HCT116 (cell line): ENCODE results near the gene LRRN2. TPM values are rescaled to one million over a fixed set of nuclear protein-coding genes. Genes with fewer than 3 reads are reported as not detected.
"Not testable (repeated sequence)": the region's sequence is repeated elsewhere in the genome, so short reads cannot be mapped to it uniquely, and the experiment has no call there.

ENCODE experiments used
- ATAC-seq: fragments of 200-7000 bp; cut with Tn5 transposase; 2 replicates; pipeline ENCODE4 v1.9.1; 2020; ENCODE audit warnings: mild to moderate bottlenecking, moderate library complexity
- BruUV-seq: library from RNA; stranded (reverse); fragments of 400-500 nt; replicated peaks from 2 replicates; lab custom pipeline; 2021; lab: Mats Ljungman, UMichigan
- CTCF ChIA-PET: fragments of 300-600 bp; sonication (Branson Sonifier 250); formaldehyde crosslinking; loops from one replicate; lab custom pipeline; 2021; ENCODE audit warnings: antibody characterized with exemption; lab: Charles Lee
- POLR2A ChIA-PET: fragments of 300-600, 350-600 bp; sonication (Branson Sonifier 250); formaldehyde crosslinking; loops from one replicate; lab custom pipeline; 2021; ENCODE audit warnings: antibody characterized with exemption; lab: Charles Lee
- RAD21 ChIA-PET, 2 experiments: fragments of 300-600 bp; sonication (Branson Sonifier 250); formaldehyde crosslinking; loops; one replicate each; lab custom pipeline; 2023; ENCODE audit warnings: low total read pairs in 2 of 2; ENCODE audit not compliant: uncharacterized antibody in 2 of 2, unreplicated experiment in 2 of 2, low non-redundant PET in 1 of 2; lab: Charles Lee
- DNase-seq: peaks from one replicate; pipeline ENCODE4 v3.0.0-alpha.2; 2010; ENCODE audit warnings: low read depth, low spot score
- H2AFZ ChIP-seq: fragments of 200-600 bp; shearing (Covaris generic), sonication (generic); 2 replicates; pipeline ENCODE4 v1.6.1; 2017; ENCODE audit warnings: low read depth, mixed run types, mixed read lengths, antibody characterized with exemption, low read length; ENCODE audit not compliant: poor library complexity, severe bottlenecking
- H3K27ac ChIP-seq: 2 replicates; pipeline ENCODE4 v1.5.1; 2012; ENCODE audit warnings: low read depth, low read length
- H3K27me3 ChIP-seq: fragments of 200-600 bp; sonication (generic); 2 replicates; pipeline ENCODE4 v1.6.1; 2016; ENCODE audit warnings: mixed run types, low read length, mixed read lengths; ENCODE audit not compliant: insufficient read depth
- H3K36me3 ChIP-seq, 2 experiments: fragments of 200-500 bp in 1 of 2; fragments of 200-600 bp in 1 of 2; sonication (Bioruptor generic) in 1 of 2; sonication (generic) in 1 of 2; 2 replicates each; pipeline versions ENCODE4 v1.5.1 to v1.6.1; 2014 to 2016; ENCODE audit warnings: low read length in 2 of 2, inconsistent platforms in 1 of 2, mixed read lengths in 1 of 2, mixed run types in 1 of 2; ENCODE audit not compliant: insufficient read depth in 2 of 2, control insufficient read depth in 1 of 2
- H3K4me1 ChIP-seq, 2 experiments: fragments of 200-600 bp in 1 of 2; sonication (generic) in 1 of 2; 2 replicates each; pipeline versions ENCODE4 v1.5.1 to v1.6.1; 2012 to 2017; ENCODE audit warnings: low read length in 2 of 2, inconsistent platforms in 1 of 2, mild to moderate bottlenecking in 1 of 2, mixed read lengths in 1 of 2, mixed run types in 1 of 2, moderate library complexity in 1 of 2; ENCODE audit not compliant: insufficient read depth in 2 of 2, control insufficient read depth in 1 of 2
- H3K4me2 ChIP-seq: fragments of 200-600 bp; sonication (generic); 2 replicates; pipeline ENCODE4 v1.6.1; 2017; ENCODE audit warnings: mixed run types, low read length, mixed read lengths
- H3K4me3 ChIP-seq, 2 experiments: fragments of 200-600 bp in 1 of 2; sonication (generic) in 1 of 2; replicated peaks in 1 of 2; 2 replicates each; pipeline ENCODE4 v1.5.1; 2011 to 2016; ENCODE audit warnings: low read length in 2 of 2, control low read depth in 1 of 2, low read depth in 1 of 2, mild to moderate bottlenecking in 1 of 2, mixed read lengths in 1 of 2, mixed run types in 1 of 2
- H3K79me2 ChIP-seq: fragments of 200-600 bp; sonication (generic); 2 replicates; pipeline ENCODE4 v1.6.1; 2017; ENCODE audit warnings: mild to moderate bottlenecking, mixed run types, low read length, moderate library complexity, mixed read lengths; ENCODE audit not compliant: insufficient read depth
- H3K9ac ChIP-seq: fragments of 200-600 bp; sonication (generic); 2 replicates; pipeline ENCODE4 v1.6.1; 2016; ENCODE audit warnings: low read length, mixed read lengths
- H3K9me2 ChIP-seq: fragments of 200-600 bp; sonication (generic), shearing (Covaris generic); 2 replicates; pipeline ENCODE4 v1.6.1; 2017; ENCODE audit warnings: mixed run types, mild to moderate bottlenecking, moderate library complexity; ENCODE audit not compliant: insufficient read depth
- H3K9me3 ChIP-seq, 2 experiments: fragments of 200-500 bp in 1 of 2; fragments of 200-600 bp in 1 of 2; sonication (Bioruptor generic) in 1 of 2; sonication (generic) in 1 of 2; 2 replicates each; pipeline ENCODE4 v1.6.1; 2014 to 2017; ENCODE audit warnings: low read length in 2 of 2, mixed read lengths in 2 of 2, inconsistent platforms in 1 of 2, low read depth in 1 of 2, mild to moderate bottlenecking in 1 of 2, mixed run types in 1 of 2, moderate library complexity in 1 of 2; ENCODE audit not compliant: control insufficient read depth in 1 of 2, insufficient read depth in 1 of 2
- H4K20me1 ChIP-seq: fragments of 200-600 bp; sonication (generic), shearing (Covaris generic); 2 replicates; pipeline ENCODE4 v1.6.1; 2017; ENCODE audit warnings: mixed run types, mild to moderate bottlenecking, moderate library complexity; ENCODE audit not compliant: insufficient read depth
- CEBPB ChIP-seq: IDR thresholded peaks from 2 replicates; pipeline ENCODE4 v1.6.1; 2012; ENCODE audit warnings: low read depth
- ELF1 ChIP-seq: IDR thresholded peaks from 2 replicates; pipeline ENCODE4 v1.6.1; 2012; ENCODE audit warnings: low read depth, borderline replicate concordance
- FOSL1 ChIP-seq: IDR thresholded peaks from 2 replicates; pipeline ENCODE4 v1.6.1; 2012; ENCODE audit warnings: low read depth
- JUND ChIP-seq: IDR thresholded peaks from 2 replicates; pipeline ENCODE4 v1.6.1; 2012
- POLR2AphosphoS5 ChIP-seq: IDR thresholded peaks from 2 replicates; pipeline ENCODE4 v1.6.1; 2011; ENCODE audit warnings: mild to moderate bottlenecking, low read depth, low read length, moderate library complexity
- RAD21 ChIP-seq: IDR thresholded peaks from 2 replicates; pipeline ENCODE4 v1.6.1; 2012; ENCODE audit warnings: low read depth, mild to moderate bottlenecking
- SIN3A ChIP-seq: IDR thresholded peaks from 2 replicates; pipeline ENCODE4 v1.6.1; 2012; ENCODE audit warnings: low read depth
- SP1 ChIP-seq: IDR thresholded peaks from 2 replicates; pipeline ENCODE4 v1.6.1; 2012; ENCODE audit warnings: low read depth
- TCF7L2 ChIP-seq: IDR thresholded peaks from 2 replicates; pipeline ENCODE4 v1.7.0; 2011; ENCODE audit warnings: borderline replicate concordance, inconsistent platforms; ENCODE audit not compliant: insufficient read depth, insufficient read length; ENCODE audit errors: extremely low read depth
- intact Hi-C: fragments of 100-400 bp; cut with micrococcal nuclease; formaldehyde crosslinking; loops from 2 replicates; pipeline ENCODE4 v1.10.0; 2022
- total RNA-seq: library from RNA; stranded (reverse); gene quantifications from one replicate; pipeline ENCODE4 v1.2.1, GENCODE V29; 2021; ENCODE audit not compliant: unreplicated experiment

LRRN2 gene
- total RNA-seq, 1 experiment from 2014 or later: 3.2 TPM

- H3K9ac ChIP-seq: no peak overlapping the region
Observed at GRCh38 chr1:204728045-204728444, 42.5 kb upstream of the LRRN2 start.

GRCh38 chr1:204727438-204727837, 41.9 kb upstream of the LRRN2 start:
- H3K36me3 ChIP-seq, H3K27ac ChIP-seq, H3K79me2 ChIP-seq, DNase-seq, ATAC-seq, H3K4me2 ChIP-seq, H3K4me3 ChIP-seq, H3K27me3 ChIP-seq, BruUV-seq, H3K9me3 ChIP-seq, intact Hi-C loops, H4K20me1 ChIP-seq, H3K9me2 ChIP-seq, POLR2A ChIA-PET, RAD21 ChIA-PET, H3K9ac ChIP-seq, H2AFZ ChIP-seq: not testable (repeated sequence)
- peaks cover 0 to 16% of the 10 kb centered on the region in 2 experiments; a peak in 2 of 4 replicates for H3K4me1 ChIP-seq
- CTCF ChIA-PET: interaction anchor here (1.3 kb wide), 1 partner anchor 19 kb away, joined by 6 read pairs; no protein-coding TSS in a partner anchor

More at GRCh38 chr1:204728045-204728444, 42.5 kb upstream of the LRRN2 start:
- CTCF ChIA-PET: interaction anchor here (1.3 kb wide), 1 partner anchor 19 kb away, joined by 6 read pairs; no protein-coding TSS in a partner anchor
- H3K4me2 ChIP-seq: no peak overlapping the region
- H3K79me2 ChIP-seq: no peaks in the 10 kb centered on the region
- H3K4me1 ChIP-seq: peaks cover 0 to 16% of the 10 kb centered on the region in 2 experiments; a peak in 2 of 4 replicates
- POLR2A ChIA-PET: no interaction called here
- no TSS peak for BruUV-seq
- H3K4me3 ChIP-seq: no peak overlapping the region
- TF ChIP-seq JUND (no peak), SP1 (no peak), RAD21 (no peak), ELF1 (no peak), POLR2AphosphoS5 (no peak), FOSL1 (no peak), CEBPB (no peak), TCF7L2 (no peak), SIN3A (no peak)
- no peak overlapping the region for H3K27ac ChIP-seq
- no peaks in the 10 kb centered on the region for H3K9me3 ChIP-seq
- no peaks in the 10 kb centered on the region for H3K36me3 ChIP-seq
- H2AFZ ChIP-seq: no peak overlapping the region
- ATAC-seq (no peak), DNase-seq (no peak)
- intact Hi-C loops: no loop called here
- RAD21 ChIA-PET: no interaction called here
- H3K9me2 ChIP-seq: no peaks in the 10 kb centered on the region
- H3K27me3 ChIP-seq: no peaks in the 10 kb centered on the region
- no peaks in the 10 kb centered on the region for H4K20me1 ChIP-seq
